SK-N-MC (cell line): ENCODE data around the gene METAP2.

Experiments used
- EZH2 ChIP-seq: fragments of 200-600 bp; sonication (generic); IDR thresholded peaks from one replicate; pipeline ENCODE4 v1.6.1; 2017; ENCODE audit warnings: antibody characterized with exemption
- POLR2AphosphoS5 ChIP-seq: IDR thresholded peaks from 2 replicates; pipeline ENCODE4 v1.6.1; 2012; ENCODE audit warnings: mild to moderate bottlenecking, low read depth, low read length, borderline replicate concordance

DNA sequence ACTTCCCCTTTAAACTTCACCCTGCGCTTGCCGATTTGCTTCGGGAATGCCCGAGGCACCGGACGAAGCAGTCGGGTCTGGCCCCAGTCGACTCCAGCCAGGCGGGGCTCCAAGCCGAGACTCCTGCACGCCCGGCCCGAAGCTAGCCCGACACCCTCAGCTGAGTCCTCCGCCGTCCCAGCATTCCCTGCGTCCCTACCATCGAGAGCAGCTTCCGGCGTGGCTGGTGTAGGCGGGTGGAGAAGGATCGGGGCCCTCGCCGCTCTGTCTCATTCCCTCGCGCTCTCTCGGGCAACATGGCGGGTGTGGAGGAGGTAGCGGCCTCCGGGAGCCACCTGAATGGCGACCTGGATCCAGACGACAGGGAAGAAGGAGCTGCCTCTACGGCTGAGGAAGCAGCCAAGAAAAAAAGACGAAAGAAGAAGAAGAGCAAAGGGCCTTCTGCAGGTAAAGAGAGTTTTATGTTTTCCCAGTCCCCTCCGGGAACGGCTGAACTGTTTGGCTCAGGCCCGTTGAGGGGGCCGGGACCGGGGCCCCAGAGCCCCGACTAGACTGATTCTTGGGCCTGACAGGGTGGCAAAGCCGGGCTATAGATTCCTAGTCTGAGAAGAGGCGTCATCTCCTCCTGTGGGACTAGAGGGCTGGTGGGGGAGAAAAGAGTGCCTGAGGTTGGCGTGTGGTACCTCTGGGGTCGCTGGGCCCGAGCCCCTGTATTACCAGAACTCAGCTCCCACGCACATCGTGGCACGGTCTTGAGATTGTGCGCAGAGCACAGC, at the start of gene METAP2:
- peak; percentile 99 for TF ChIP-seq POLR2AphosphoS5
- TF ChIP-seq EZH2 = no peak
